Measurements from ENCODE around the gene UBE2J2.

GRCh38 chr1:1210726-1211540, 62.7 kb downstream of the UBE2J2 start:
- TF ChIP-seq CTCF (IDR thresholded peaks at IDR 0.05; ENCODE audit: borderline replicate concordance, extremely low read depth, low read length, poor library complexity, severe bottlenecking) = no peak
- TF ChIP-seq EZH2 (IDR thresholded peaks at IDR 0.05; ENCODE audit: borderline replicate concordance, low read depth, low read length, severe bottlenecking) = no peak

Data from DND-41 (cell line).